ENCODE results near the gene MYO9A. TPM values are rescaled to one million over a fixed set of nuclear protein-coding genes. Genes with fewer than 3 reads are reported as not detected.

MYO9A gene
- total RNA-seq, 1 experiment from 2014 or later, result 30.1 TPM

DNA sequence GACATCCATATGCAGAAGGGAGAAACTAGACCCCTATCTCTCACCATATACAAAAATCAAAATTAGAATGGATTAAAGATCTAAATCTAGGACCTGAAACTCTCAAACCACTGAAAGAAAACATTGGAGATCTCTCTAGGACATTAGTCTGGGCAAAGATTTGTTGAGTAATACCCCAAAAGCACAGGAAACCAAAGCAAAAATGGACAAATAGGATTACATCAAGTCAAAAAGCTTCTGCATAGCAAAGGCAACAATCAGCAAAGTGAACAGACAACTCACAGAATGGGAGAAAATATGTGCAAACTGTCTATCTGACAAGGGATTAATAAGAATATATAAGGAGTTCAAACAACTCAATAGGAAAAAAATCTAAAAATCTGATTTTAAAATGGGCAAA lies 54.8 kb downstream of the MYO9A start:
- no peaks in the 10 kb centered on the region for H3K36me3 ChIP-seq (ENCODE audit: insufficient read depth, low read length, poor library complexity, severe bottlenecking)
- BruUV-seq (replicated peaks), result no TSS peak
- no peak overlapping the region for H3K4me3 ChIP-seq (ENCODE audit: low read depth, low read length, poor library complexity, severe bottlenecking)
- TF ChIP-seq CTCF (conservative IDR thresholded peaks at IDR 0.05; ENCODE audit: low read depth, low read length), result no peak
- TF ChIP-seq EZH2 (IDR thresholded peaks at IDR 0.05; ENCODE audit: borderline replicate concordance, low read depth, low read length, poor library complexity, severe bottlenecking), result no peak
- no peaks in the 10 kb centered on the region for H3K9me3 ChIP-seq (ENCODE audit: low read depth, low read length, poor library complexity, severe bottlenecking)
- no peaks in the 10 kb centered on the region for H3K27me3 ChIP-seq (replicated peaks; ENCODE audit: insufficient read depth, low read depth, low read length, poor library complexity)
- POLR2A ChIA-PET (ENCODE audit: low non-redundant PET), result no interaction called here
- intact Hi-C loops (cut with micrococcal nuclease; ENCODE audit: unreplicated experiment), result no loop called here
- CTCF ChIA-PET, result no interaction called here
- no peak for DNase-seq (ENCODE audit: low spot score)
- no peak overlapping the region for H3K27ac ChIP-seq (ENCODE audit: low read depth, low read length, poor library complexity, severe bottlenecking)
- H3K4me1 ChIP-seq (ENCODE audit: insufficient read depth, low read length, poor library complexity, severe bottlenecking), result no peaks in the 10 kb centered on the region

DNA sequence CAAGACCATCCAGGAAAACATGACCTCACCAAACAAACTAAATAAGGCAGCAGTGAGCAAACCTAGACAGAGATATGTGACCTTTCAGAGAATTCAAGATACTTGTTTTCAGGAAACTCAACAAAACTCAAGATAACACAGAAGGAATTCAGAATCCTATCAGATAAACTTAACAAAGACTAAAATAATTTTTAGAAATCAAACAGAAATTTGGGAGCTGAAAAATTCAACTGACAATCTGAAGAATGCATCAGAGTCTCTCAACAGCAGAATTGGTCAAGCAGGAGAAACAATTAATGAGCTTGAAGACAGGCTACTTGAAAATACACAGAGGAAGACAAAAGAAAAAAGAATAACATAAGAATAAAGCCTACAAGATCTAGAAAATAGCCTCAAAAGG lies 55.6 kb downstream of the MYO9A start:
- no TSS peak for BruUV-seq (replicated peaks)
- Histone ChIP-seq H3K27me3 (replicated peaks; ENCODE audit: insufficient read depth, low read depth, low read length, poor library complexity) (no peaks in the 10 kb centered on the region), H3K9me3 (ENCODE audit: low read depth, low read length, poor library complexity, severe bottlenecking) (no peaks in the 10 kb centered on the region), H3K27ac (ENCODE audit: low read depth, low read length, poor library complexity, severe bottlenecking) (no peak overlapping the region), H3K36me3 (ENCODE audit: insufficient read depth, low read length, poor library complexity, severe bottlenecking) (no peaks in the 10 kb centered on the region), H3K4me1 (ENCODE audit: insufficient read depth, low read length, poor library complexity, severe bottlenecking) (no peaks in the 10 kb centered on the region), H3K4me3 (ENCODE audit: low read depth, low read length, poor library complexity, severe bottlenecking) (no peak overlapping the region)
- ChIA-PET CTCF (no interaction called here), POLR2A (ENCODE audit: low non-redundant PET) (no interaction called here)
- intact Hi-C loops (cut with micrococcal nuclease; ENCODE audit: unreplicated experiment), result no loop called here
- no peak for DNase-seq (ENCODE audit: low spot score)
- TF ChIP-seq EZH2 (IDR thresholded peaks at IDR 0.05; ENCODE audit: borderline replicate concordance, low read depth, low read length, poor library complexity, severe bottlenecking) (no peak), CTCF (conservative IDR thresholded peaks at IDR 0.05; ENCODE audit: low read depth, low read length) (no peak)

GRCh38 chr15:72060687-72061250 lies 57.2 kb downstream of the MYO9A start:
- Histone ChIP-seq H3K27ac (ENCODE audit: low read depth, low read length, poor library complexity, severe bottlenecking) (no peak overlapping the region), H3K9me3 (ENCODE audit: low read depth, low read length, poor library complexity, severe bottlenecking) (no peaks in the 10 kb centered on the region), H3K4me1 (ENCODE audit: insufficient read depth, low read length, poor library complexity, severe bottlenecking) (no peaks in the 10 kb centered on the region), H3K36me3 (ENCODE audit: insufficient read depth, low read length, poor library complexity, severe bottlenecking) (no peaks in the 10 kb centered on the region), H3K4me3 (ENCODE audit: low read depth, low read length, poor library complexity, severe bottlenecking) (no peak overlapping the region), H3K27me3 (replicated peaks; ENCODE audit: insufficient read depth, low read depth, low read length, poor library complexity) (no peaks in the 10 kb centered on the region)
- BruUV-seq (replicated peaks), result no TSS peak
- no peak for DNase-seq (ENCODE audit: low spot score)
- TF ChIP-seq EZH2 (IDR thresholded peaks at IDR 0.05; ENCODE audit: borderline replicate concordance, low read depth, low read length, poor library complexity, severe bottlenecking), result no peak
- no peak for TF ChIP-seq CTCF (conservative IDR thresholded peaks at IDR 0.05; ENCODE audit: low read depth, low read length)
- ChIA-PET CTCF (interaction anchor here (0.5 kb wide), 1 partner anchor 896 kb away, joined by 6 read pairs; no protein-coding TSS in a partner anchor), POLR2A (ENCODE audit: low non-redundant PET) (interaction anchor here (0.6 kb wide), 1 partner anchor 115 kb away, joined by 3 read pairs; no protein-coding TSS in a partner anchor)
- intact Hi-C loops (cut with micrococcal nuclease; ENCODE audit: unreplicated experiment), result no loop called here
